HG03571 (cell line): ENCODE data around the gene TFF3.

ENCODE experiments used
- ATAC-seq: cut with Tn5 transposase; IDR thresholded peaks from one replicate; pipeline ENCODE4 v1.9.1; 2021; ENCODE audit not compliant: unreplicated experiment

Gene TFF3, protein sequence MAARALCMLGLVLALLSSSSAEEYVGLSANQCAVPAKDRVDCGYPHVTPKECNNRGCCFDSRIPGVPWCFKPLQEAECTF

GRCh38 chr21:42315296-42315891 is at the start of gene TFF3:
TFF3 (minus strand) TSS chr21:42315409; CDS start chr21:42315374, 35 bp downstream.
- no peak for ATAC-seq

GRCh38 chr21:42364304-42364865 is 49.2 kb upstream of the TFF3 start:
- no peak for ATAC-seq

GRCh38 chr21:42363312-42363711 is 48.1 kb upstream of the TFF3 start:
- ATAC-seq: no peak

DNA sequence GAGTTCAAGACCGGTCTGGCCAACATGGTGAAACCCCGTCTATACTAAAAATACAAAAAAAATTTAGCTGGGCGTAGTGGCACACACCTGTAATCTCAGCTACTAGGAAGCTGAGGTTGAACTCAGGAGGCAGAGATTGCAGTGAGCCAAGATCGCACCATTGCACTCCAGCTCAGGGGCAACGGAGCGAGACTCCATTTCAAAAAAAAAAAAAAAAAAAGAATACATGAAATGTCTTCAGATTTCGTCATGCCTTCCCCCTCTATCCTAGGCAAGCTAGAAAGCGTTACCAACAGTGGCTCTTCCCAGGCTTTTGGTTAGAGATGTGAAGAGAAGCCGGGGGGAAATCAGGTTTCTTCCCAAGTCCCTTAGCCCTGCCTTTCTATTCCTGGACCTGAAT is 47.5 kb upstream of the TFF3 start:
- ATAC-seq: no peak

DNA sequence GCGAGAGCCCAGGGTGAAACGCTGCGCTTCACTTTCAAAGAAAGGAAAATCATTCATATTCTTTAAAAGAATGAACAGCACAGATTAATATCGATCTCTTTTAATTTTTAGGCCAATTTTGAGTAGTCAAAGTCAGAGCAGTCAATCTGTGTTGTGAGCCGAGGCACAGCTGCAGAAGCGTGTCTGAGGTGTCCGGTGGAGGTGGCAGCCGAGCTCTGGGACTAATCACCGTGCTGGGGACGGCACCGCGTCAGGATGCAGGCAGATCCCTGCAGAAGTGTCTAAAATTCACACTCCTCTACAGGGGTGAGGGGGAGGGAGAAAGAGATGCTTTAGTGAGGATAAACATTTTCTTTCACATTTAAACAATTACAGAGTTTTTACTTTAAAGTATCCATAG is 47.0 kb upstream of the TFF3 start:
- no peak for ATAC-seq

- ATAC-seq: no peak
These were observed 46.1 kb upstream of the TFF3 start for GRCh38 chr21:42361286-42361685.

DNA sequence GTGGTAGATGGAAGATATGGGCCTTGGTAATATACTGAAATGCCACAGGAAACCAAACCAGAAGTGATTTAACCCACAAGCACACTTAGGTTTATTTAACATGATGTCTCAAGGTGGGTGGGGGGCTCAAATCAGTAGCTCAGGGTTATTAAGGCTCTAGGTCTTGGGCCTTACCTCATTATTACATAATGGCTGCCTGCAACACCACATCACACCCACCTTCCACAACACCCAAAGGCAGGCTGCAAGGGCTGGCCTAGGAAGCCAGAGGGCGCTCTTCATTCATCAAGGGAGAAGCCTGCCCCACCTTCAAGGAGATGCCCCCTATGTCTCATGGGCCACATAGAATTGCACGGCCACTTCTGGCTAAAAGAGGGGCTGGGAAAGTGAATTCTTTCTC is 45.1 kb upstream of the TFF3 start:
- no peak for ATAC-seq

DNA sequence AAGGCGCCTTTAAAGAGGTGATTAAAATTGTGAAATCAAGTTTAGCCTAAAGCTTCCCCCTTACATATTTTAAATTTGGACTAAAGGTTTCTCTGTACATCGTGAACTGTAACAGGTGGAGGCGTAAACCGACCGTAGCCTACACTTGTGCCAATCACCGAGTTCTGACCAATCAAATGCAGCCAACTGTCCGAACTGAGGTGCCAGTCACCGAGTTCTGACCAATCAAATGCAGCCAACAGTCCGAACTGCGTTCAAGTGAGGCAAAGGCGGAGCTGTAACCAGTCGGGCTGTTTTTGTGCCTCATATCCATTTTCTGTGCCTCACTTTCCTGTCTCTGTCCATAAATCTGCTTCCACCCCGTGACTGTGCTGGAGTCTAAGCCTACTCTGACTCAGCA is 43.7 kb upstream of the TFF3 start:
- no peak for ATAC-seq

DNA sequence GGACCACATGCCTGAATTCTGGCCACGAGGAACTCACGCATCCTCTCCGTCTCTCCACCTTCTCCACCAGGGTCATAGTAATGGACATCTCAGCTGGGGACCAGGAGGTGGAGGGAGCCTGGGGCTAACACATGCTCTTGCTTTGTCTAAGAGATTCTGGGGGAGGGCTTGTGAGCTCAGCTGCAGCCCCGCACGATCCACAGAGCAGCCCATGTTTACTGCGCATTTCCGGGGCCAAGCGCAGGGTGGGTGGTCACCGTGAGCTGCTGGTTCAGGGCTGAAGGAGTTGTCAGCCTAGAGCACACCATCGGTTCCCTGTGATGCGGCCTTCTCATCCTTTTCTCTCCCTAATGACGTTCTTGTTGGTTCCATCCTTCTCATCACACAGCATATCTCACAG is 43.1 kb upstream of the TFF3 start:
- no peak for ATAC-seq

GRCh38 chr21:42357307-42357706 is 42.1 kb upstream of the TFF3 start:
- ATAC-seq: no peak

DNA sequence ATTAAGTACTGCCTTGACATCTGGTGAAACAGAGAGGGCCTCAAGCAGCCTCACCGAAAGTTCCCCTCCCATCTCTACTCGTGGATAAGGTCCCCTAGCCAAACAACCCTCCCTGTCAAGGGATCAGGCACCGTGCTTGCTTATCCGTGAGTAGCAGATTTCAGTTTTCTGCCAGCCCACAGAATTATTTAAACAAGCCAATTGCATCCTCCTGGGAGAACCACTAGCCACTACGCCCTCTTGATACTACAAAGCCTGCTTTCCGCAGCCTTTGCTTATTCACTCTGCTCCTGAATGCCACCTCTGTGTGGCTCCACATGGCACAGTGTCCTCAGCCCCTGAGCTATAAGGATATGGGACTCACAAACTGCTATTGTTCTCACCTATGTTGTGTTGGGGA is 41.4 kb upstream of the TFF3 start:
- no peak for ATAC-seq

- no peak for ATAC-seq
These were observed 40.8 kb upstream of the TFF3 start for GRCh38 chr21:42356046-42356445.

DNA sequence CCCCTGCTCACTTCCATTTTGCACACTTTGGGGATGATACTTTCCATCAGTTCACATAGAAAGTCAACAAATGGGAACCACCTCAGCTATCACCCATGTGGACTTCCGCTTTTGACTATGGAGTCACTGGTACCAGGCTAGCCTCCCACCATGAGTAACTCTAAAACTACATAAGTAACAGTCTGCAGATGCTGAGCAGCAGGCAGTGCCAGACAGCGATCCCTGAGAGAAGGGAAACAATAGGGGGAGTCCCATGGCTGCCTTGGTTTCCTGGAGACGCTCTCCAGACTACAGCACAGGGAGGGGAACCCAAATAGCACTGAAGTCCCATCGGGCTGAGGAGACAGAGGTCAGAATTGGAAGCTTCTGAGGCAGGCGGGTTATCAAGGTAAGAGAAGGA is 38.4 kb upstream of the TFF3 start:
- ATAC-seq: no peak

GRCh38 chr21:42352441-42353095 is 37.4 kb upstream of the TFF3 start:
- no peak for ATAC-seq

GRCh38 chr21:42351626-42352440 is 36.6 kb upstream of the TFF3 start:
- no peak for ATAC-seq

GRCh38 chr21:42350927-42351426 is 35.8 kb upstream of the TFF3 start, which contains the start of gene TFF2:
TFF2 (minus strand) TSS chr21:42350994; CDS start chr21:42350957, 37 bp downstream.
- no peak for ATAC-seq

DNA sequence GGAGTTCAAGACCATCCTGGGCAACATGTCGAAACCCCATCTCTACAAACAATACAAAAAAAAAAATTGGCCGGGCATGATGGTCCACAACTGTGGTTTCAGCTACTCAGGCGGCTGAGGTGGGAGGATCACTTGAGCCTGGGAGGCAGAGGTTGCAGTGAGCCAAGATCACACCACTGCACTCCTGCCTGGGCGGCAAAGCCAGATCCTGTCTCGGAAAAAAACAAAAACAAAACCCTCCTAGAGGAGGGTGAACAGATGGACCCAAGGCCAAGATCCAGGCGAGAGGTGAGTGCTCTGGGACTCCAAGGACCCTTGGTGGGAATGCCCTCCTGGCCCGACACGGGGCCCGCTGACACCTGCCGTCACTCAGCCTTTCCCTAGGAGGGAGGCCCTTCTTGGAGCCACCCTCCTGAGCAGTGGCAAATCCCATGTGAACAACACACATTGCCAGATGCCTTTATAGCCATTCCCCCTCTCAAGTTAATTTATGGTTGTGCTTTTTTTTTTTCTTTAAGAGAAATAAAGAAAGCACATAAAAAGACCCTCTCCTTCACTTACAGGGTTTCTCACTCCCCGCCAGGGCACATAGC is 35.2 kb upstream of the TFF3 start:
- ATAC-seq: no peak

DNA sequence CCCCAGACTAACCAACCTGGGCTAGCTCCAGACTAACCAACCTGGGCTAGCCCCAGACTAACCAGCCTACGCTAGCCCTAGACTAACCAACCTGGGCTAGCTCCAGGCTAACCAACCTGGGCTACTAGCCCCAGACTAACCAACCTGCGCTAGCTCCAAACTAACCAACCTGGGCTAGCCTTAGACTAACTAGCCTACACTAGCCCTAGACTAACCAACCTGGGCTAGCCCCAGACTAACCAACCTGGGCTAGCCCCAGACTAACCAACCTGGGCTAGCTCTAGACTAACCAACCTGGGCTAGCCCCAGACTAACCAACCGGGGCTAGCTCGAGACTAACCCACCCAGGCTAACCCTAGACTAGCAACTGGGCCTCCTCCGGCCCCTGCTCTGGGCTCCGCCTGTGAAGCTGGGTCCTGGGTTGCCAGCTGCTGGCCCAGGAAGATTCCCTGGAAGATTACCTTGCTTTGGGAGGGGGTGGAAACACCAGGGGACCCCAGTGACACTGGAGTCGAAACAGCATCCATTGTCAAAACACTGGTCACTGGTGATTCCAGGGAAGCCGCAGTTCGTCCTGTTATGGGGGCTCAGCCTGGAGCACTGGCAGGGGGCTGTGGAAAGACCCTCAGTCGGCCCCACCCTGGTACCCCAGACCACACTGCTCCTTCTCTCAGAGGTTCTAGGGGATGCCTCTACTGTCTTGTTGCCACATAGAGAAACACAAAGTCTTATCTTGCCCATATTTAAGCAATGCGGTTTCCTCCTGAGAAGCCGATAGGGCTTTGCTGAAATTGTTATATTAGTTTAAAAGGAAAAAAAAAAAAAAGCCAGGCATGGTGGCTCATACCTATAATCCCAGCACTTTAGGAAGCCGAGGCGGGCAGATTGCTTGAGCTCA is 34.5 kb upstream of the TFF3 start:
- no peak for ATAC-seq

GRCh38 chr21:42348762-42349161 is 33.6 kb upstream of the TFF3 start:
- ATAC-seq: no peak
